AG04449 (cell line): Measurements from ENCODE around the gene ST6GALNAC2.

Source experiments
- CTCF ChIA-PET: fragments of 350-600 bp; formaldehyde crosslinking; extraction: SDS; loops from one replicate; lab custom pipeline; 2021; ENCODE audit warnings: antibody characterized with exemption; lab: Yijun Ruan, JAX
- POLR2A ChIA-PET: fragments of 400-600, 350-600 bp; formaldehyde crosslinking; extraction: SDS; loops from one replicate; lab custom pipeline; 2020; ENCODE audit warnings: antibody characterized with exemption, inconsistent platforms; lab: Yijun Ruan, JAX
- DNase-seq: peaks from one replicate; pipeline ENCODE4 v3.0.0-alpha.2; 2010; ENCODE audit warnings: low read depth, low spot score
- H3K4me3 ChIP-seq: 2 replicates; pipeline ENCODE4 v1.5.1; 2011; ENCODE audit warnings: low read depth, mild to moderate bottlenecking, control low read depth, low read length
- CTCF ChIP-seq: IDR thresholded peaks from one replicate; pipeline ENCODE4 v1.5.1; 2011; ENCODE audit warnings: mild to moderate bottlenecking, moderate library complexity, low read length, control low read depth, inconsistent platforms; ENCODE audit not compliant: insufficient read depth; ENCODE audit errors: missing control alignments

The ST6GALNAC2 gene

DNA sequence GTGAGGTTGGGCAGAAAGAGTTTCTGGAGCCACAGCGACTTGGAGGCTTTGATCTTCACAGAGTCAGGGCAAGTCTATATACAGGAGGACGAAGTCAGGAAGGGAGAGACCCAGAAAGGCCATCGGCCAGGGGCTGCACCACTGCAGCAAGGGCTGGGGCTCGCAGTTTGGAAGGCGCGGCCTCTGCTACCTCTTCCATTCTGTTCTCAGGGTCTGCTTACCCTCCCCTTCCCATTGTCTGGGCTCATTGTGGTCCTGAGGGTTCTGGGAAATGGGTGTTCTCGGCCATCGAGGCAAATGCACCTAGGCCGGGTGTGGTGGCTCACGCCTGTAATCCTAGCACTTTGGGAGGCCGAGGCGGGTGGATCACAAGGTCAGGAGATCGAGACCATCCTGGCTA is 41.9 kb upstream of the ST6GALNAC2 start:
- no peak overlapping the region for H3K4me3 ChIP-seq
- no peak for DNase-seq
- no peak for TF ChIP-seq CTCF
- ChIA-PET CTCF (no interaction called here), POLR2A (no interaction called here)

- ChIA-PET CTCF (interaction anchor here (0.8 to 7.9 kb wide), 5 partner anchors 9 to 105 kb away, joined by 4 to 156 read pairs (median 7); no protein-coding TSS in a partner anchor), POLR2A (no interaction called here)
- DNase-seq = no peak
- no peak overlapping the region for H3K4me3 ChIP-seq
- no peak for TF ChIP-seq CTCF
Observed at GRCh38 chr17:76626442-76626841, 40.8 kb upstream of the ST6GALNAC2 start.

DNA sequence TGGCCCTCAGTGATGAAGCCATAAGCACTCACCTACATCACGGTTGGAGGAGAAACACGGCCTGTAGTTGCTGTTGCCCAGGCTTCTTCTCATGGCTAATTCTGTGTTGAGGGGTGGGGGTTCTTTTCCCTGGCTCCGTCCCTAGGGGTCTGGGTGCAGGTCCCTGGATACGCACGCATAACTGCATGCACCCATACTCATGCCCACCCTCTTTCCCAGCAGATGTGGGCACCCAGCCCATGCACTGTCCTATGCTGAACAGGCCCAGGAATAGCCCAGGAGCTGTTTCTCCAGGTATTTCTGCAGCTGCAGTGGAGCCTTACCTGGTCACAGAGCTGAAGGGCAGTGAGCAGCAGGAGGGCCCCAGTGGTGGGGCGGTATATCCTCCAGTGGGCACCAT is 39.8 kb upstream of the ST6GALNAC2 start:
- CTCF ChIA-PET = interaction anchor here (0.8 to 7.9 kb wide), 14 partner anchors 9 to 158 kb away, joined by 3 to 156 read pairs (median 12); partner anchors contain the start of gene AANAT
- no peak for TF ChIP-seq CTCF
- no peak overlapping the region for H3K4me3 ChIP-seq
- DNase-seq = no peak
- POLR2A ChIA-PET = no interaction called here

DNA sequence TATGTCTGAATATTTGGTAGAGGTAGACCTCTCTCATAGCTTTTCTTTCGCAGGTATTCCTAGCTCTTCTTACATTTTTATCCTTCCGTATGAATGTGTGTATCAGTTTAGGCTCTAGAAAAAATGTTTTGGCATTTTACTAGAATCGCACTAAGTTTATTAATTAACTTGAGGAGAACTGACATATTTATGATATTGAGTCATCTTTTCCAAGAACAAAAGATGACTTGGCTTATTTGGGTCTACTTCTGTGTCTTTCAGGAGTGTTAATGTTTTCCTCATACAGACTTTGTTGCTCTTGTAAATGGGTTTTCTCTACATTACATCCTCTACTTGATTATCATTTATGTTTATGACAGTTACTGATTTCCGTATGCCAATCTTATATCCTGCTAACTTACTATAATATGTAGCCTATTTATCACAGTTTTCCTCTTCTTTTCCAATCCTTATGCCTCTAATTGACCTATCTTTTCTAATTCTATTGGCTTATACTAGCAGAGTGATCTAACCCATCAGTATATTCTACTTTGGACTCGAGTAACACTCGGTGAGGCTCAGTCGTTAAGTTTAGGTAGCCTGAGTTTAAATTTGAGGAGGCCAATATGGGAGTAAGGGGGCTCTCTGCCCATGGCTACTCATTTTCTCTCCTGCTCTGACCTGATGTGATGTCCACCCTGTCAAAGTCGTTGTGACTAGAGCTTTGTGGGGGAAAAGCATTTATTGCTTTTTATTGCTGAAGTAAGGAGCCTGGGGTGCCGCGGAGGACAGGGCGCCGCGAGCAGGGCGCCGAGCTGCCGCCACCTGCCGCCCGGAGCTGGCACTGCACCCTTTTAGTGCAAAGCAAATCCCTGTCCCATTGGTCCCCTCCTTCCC is 37.8 kb upstream of the ST6GALNAC2 start:
- H3K4me3 ChIP-seq = no peak overlapping the region
- no peak for DNase-seq
- CTCF ChIA-PET = interaction anchor here (0.6 to 7.9 kb wide), 55 partner anchors 10 to 209 kb away, joined by 3 to 156 read pairs (median 6); partner anchors contain the start of genes AANAT, ST6GALNAC1, ST6GALNAC2 and UBE2O
- POLR2A ChIA-PET = interaction anchor here (0.7 to 1.9 kb wide), 4 partner anchors 12 to 86 kb away, joined by 3 to 9 read pairs (median 3); no protein-coding TSS in a partner anchor
- TF ChIP-seq CTCF = peak; percentile 88

- DNase-seq = no peak
- no peak overlapping the region for H3K4me3 ChIP-seq
- POLR2A ChIA-PET = no interaction called here
- TF ChIP-seq CTCF = no peak
- CTCF ChIA-PET = no interaction called here
Observed at GRCh38 chr17:76617838-76618237, 32.2 kb upstream of the ST6GALNAC2 start.
